Stimulated activated CD8-positive, alpha-beta memory T cell treated with anti-CD3 and anti-CD28 coated beads, Interleukin-7, amount 100 ng/mL, for 48 hours (primary cell): ENCODE results near the gene ZPR1.
"Not testable (repeated sequence)": the region's sequence is repeated elsewhere in the genome, so short reads cannot be mapped to it uniquely, and the experiment has no call there.

Experiments used
- DNase-seq, 2 donors: peaks; one replicate each; pipeline ENCODE4 v3.0.0-alpha.2; 2020; ENCODE audit warnings: low read depth in 1 of 2; ENCODE audit errors: extremely low read depth in 1 of 2

ZPR1 gene

GRCh38 chr11:116825434-116825833 lies 37.6 kb upstream of the ZPR1 start:
- no peak for DNase-seq

- no peak for DNase-seq
These were observed 35.4 kb upstream of the ZPR1 start, which contains the start of gene APOA4 for GRCh38 chr11:116823031-116823843. Gene APOA4, minus strand, starts transcription at chr11:116823304. Its CDS starts 113 bp downstream, at chr11:116823191.

GRCh38 chr11:116822575-116822974 lies 34.8 kb upstream of the ZPR1 start:
- no peak for DNase-seq

- no peak for DNase-seq
These were observed 33.5 kb upstream of the ZPR1 start for GRCh38 chr11:116821050-116821918.

- no peak for DNase-seq
These were observed 31.2 kb upstream of the ZPR1 start for GRCh38 chr11:116819049-116819448.

- DNase-seq, result no peak
These were observed 26.7 kb upstream of the ZPR1 start for GRCh38 chr11:116814502-116814901.

- no peak for DNase-seq
These were observed 26.1 kb upstream of the ZPR1 start for GRCh38 chr11:116813781-116814471.

GRCh38 chr11:116813170-116813569 lies 25.3 kb upstream of the ZPR1 start:
- no peak for DNase-seq

- no peak for DNase-seq
These were observed 24.3 kb upstream of the ZPR1 start for GRCh38 chr11:116812109-116812508.

GRCh38 chr11:116811194-116811593 lies 23.4 kb upstream of the ZPR1 start:
- no peak for DNase-seq

GRCh38 chr11:116808262-116809175 lies 20.7 kb upstream of the ZPR1 start:
- DNase-seq, result no peak

- no peak for DNase-seq
These were observed 19.9 kb upstream of the ZPR1 start for GRCh38 chr11:116807601-116808261.

GRCh38 chr11:116804001-116804400 lies 16.2 kb upstream of the ZPR1 start:
- DNase-seq, result no peak

- not testable (repeated sequence) for DNase-seq
These were observed 13.8 kb upstream of the ZPR1 start for GRCh38 chr11:116801662-116802061.

- no peak for DNase-seq
These were observed 12.8 kb upstream of the ZPR1 start for GRCh38 chr11:116800610-116801009.

- no peak for DNase-seq
These were observed 10.5 kb upstream of the ZPR1 start for GRCh38 chr11:116798368-116798767.

- DNase-seq, result no peak
These were observed 10.0 kb upstream of the ZPR1 start for GRCh38 chr11:116797816-116798215.

GRCh38 chr11:116796548-116796947 lies 8.7 kb upstream of the ZPR1 start:
- DNase-seq, result no peak

- no peak for DNase-seq
These were observed 7.0 kb upstream of the ZPR1 start for GRCh38 chr11:116794851-116795250.

- no peak for DNase-seq
These were observed 5.9 kb upstream of the ZPR1 start for GRCh38 chr11:116793772-116794097.
